Keratinocyte (primary cell): ENCODE results near the gene IL31RA. TPM values are rescaled to one million over a fixed set of nuclear protein-coding genes. Genes with fewer than 3 reads are reported as not detected.

Experiments used
- DNase-seq: peaks from one replicate; pipeline ENCODE4 v3.0.0-alpha.2; 2011; ENCODE audit warnings: low read depth, missing footprints, low spot score
- FAIRE-seq: peaks from 2 replicates; lab custom pipeline; 2011; peaks lifted over from hg19 to GRCh38; lab: Jason Lieb, UNC
- H2AFZ ChIP-seq: 2 replicates; pipeline ENCODE4 v1.6.0; 2012; ENCODE audit warnings: low read length, control low read depth, inconsistent platforms; ENCODE audit not compliant: control insufficient read depth
- H3K27ac ChIP-seq: 2 replicates; pipeline ENCODE4 v1.5.1; 2011; ENCODE audit warnings: low read length; ENCODE audit not compliant: control insufficient read depth, insufficient read depth
- H3K27me3 ChIP-seq: 3 replicates; pipeline ENCODE4 v1.6.0; 2011; ENCODE audit warnings: low read length; ENCODE audit not compliant: control insufficient read depth, insufficient read depth; ENCODE audit errors: extremely low read depth
- H3K36me3 ChIP-seq, 2 experiments: 2 replicates in 1 of 2; 3 replicates in 1 of 2; pipeline ENCODE4 v1.5.1; 2011; ENCODE audit warnings: low read length in 2 of 2, mild to moderate bottlenecking in 1 of 2; ENCODE audit not compliant: control insufficient read depth in 2 of 2, insufficient read depth in 2 of 2; ENCODE audit errors: extremely low read depth in 1 of 2
- H3K4me1 ChIP-seq: 3 replicates; pipeline ENCODE4 v1.5.1; 2011; ENCODE audit warnings: low read length; ENCODE audit not compliant: control insufficient read depth, insufficient read depth; ENCODE audit errors: extremely low read depth
- H3K4me2 ChIP-seq: 3 replicates; pipeline ENCODE4 v1.6.0; 2011; ENCODE audit warnings: low read depth, low read length; ENCODE audit not compliant: control insufficient read depth, insufficient read depth; ENCODE audit errors: extremely low read depth
- H3K4me3 ChIP-seq, 3 experiments: fragments of 200-600 bp in 1 of 3; sonication (generic) in 1 of 3; 2 replicates in 2 of 3; 3 replicates in 1 of 3; pipeline ENCODE4 v1.5.1; 2011 to 2016; ENCODE audit warnings: low read length in 3 of 3, mild to moderate bottlenecking in 3 of 3, control low read depth in 2 of 3, inconsistent platforms in 1 of 3, low read depth in 1 of 3, mixed read lengths in 1 of 3, mixed run types in 1 of 3, moderate library complexity in 1 of 3; ENCODE audit not compliant: control insufficient read depth in 2 of 3, insufficient read depth in 2 of 3; ENCODE audit errors: extremely low read depth in 1 of 3
- H3K79me2 ChIP-seq: 2 replicates; pipeline ENCODE4 v1.6.0; 2012; ENCODE audit warnings: low read length; ENCODE audit not compliant: control insufficient read depth, insufficient read depth
- H3K9ac ChIP-seq: 3 replicates; pipeline ENCODE4 v1.6.0; 2011; ENCODE audit warnings: low read length; ENCODE audit not compliant: control insufficient read depth, insufficient read depth; ENCODE audit errors: extremely low read depth
- H3K9me1 ChIP-seq: 3 replicates; pipeline ENCODE4 v1.6.0; 2011; ENCODE audit warnings: low read length; ENCODE audit not compliant: control insufficient read depth, insufficient read depth; ENCODE audit errors: extremely low read depth
- H3K9me3 ChIP-seq: 2 replicates; pipeline ENCODE4 v1.5.1; 2012; ENCODE audit warnings: low read depth, low read length; ENCODE audit not compliant: control insufficient read depth
- H4K20me1 ChIP-seq: 3 replicates; pipeline ENCODE4 v1.6.0; 2011; ENCODE audit warnings: low read length; ENCODE audit not compliant: control insufficient read depth, insufficient read depth; ENCODE audit errors: extremely low read depth
- EZH2 ChIP-seq: IDR thresholded peaks from one replicate; pipeline ENCODE4 v1.6.1; 2012; ENCODE audit warnings: inconsistent platforms, mild to moderate bottlenecking, low read length, moderate library complexity
- dilution Hi-C: fragments of 300-500 bp; cut with MboI; formaldehyde crosslinking; loops from one replicate; pipeline ENCODE4 v1.7.0; 2020; ENCODE audit warnings: low sequenced_read_pairs; ENCODE audit not compliant: extremely low pct_ligation_motif_present
- polyA plus RNA-seq, 5 experiments: library from polyadenylated mRNA; depleted of rRNA in 3 of 5; stranded (reverse) in 3 of 5; stranded (forward) in 1 of 5; unstranded in 1 of 5; fragments of >200 nt; gene quantifications; 1 replicate in 1 of 5; 2 replicates in 3 of 5; 3 replicates in 1 of 5; pipeline versions ENCODE4 v1.2.1 to v1.2.3, GENCODE V29; 2011 to 2012; ENCODE audit warnings: missing spikeins in 2 of 5, low read depth in 1 of 5, low replicate concordance in 1 of 5
- TF ChIP-seq, protein P1 (sequence below), 3 experiments: IDR thresholded peaks in 1 of 3; conservative IDR thresholded peaks in 1 of 3; optimal IDR thresholded peaks in 1 of 3; 2 replicates in 2 of 3; 3 replicates in 1 of 3; pipeline versions ENCODE3 to v1.5.1; 2011; ENCODE audit warnings: low read length in 3 of 3, mild to moderate bottlenecking in 3 of 3, moderate library complexity in 2 of 3, control low read depth in 1 of 3, inconsistent platforms in 1 of 3; ENCODE audit not compliant: insufficient read depth in 2 of 3; ENCODE audit errors: extremely low read depth in 1 of 3

The IL31RA gene
- polyA plus RNA-seq, 1 donor (not counting 4 experiments of a cell fraction or from before 2014, with no cell fraction given) = 6.0 TPM

DNA sequence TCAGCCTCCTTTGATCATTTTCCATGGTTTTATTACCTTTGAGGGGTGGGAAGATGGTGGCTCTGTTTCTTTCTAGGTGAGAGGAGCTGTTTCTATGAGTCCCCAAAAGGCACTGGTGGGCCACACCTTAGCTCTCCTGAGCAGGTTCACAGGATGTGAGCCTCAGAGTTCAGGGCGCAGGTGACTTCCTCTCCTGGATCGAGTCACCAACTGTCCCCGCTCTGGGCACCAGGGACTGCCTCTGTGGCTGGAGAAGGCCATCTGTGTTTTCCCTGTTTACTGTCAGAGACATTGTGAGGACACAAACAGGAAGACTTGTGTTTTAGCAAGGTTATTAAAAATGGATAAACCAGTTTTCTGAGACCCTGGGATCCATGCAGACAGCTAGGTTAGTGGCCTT is 68.5 kb downstream of the IL31RA start:
- no peaks in the 10 kb centered on the region for H3K79me2 ChIP-seq
- no peaks in the 10 kb centered on the region for H4K20me1 ChIP-seq
- no peaks in the 10 kb centered on the region for H3K36me3 ChIP-seq
- H2AFZ ChIP-seq = no peak overlapping the region
- dilution Hi-C loops = no loop called here
- no peak overlapping the region for H3K4me3 ChIP-seq
- H3K9me3 ChIP-seq = no peaks in the 10 kb centered on the region
- no peaks in the 10 kb centered on the region for H3K9me1 ChIP-seq
- H3K4me1 ChIP-seq = no peaks in the 10 kb centered on the region
- TF ChIP-seq EZH2 = no peak
- TF ChIP-seq, protein P1, sequence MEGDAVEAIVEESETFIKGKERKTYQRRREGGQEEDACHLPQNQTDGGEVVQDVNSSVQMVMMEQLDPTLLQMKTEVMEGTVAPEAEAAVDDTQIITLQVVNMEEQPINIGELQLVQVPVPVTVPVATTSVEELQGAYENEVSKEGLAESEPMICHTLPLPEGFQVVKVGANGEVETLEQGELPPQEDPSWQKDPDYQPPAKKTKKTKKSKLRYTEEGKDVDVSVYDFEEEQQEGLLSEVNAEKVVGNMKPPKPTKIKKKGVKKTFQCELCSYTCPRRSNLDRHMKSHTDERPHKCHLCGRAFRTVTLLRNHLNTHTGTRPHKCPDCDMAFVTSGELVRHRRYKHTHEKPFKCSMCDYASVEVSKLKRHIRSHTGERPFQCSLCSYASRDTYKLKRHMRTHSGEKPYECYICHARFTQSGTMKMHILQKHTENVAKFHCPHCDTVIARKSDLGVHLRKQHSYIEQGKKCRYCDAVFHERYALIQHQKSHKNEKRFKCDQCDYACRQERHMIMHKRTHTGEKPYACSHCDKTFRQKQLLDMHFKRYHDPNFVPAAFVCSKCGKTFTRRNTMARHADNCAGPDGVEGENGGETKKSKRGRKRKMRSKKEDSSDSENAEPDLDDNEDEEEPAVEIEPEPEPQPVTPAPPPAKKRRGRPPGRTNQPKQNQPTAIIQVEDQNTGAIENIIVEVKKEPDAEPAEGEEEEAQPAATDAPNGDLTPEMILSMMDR (optimal IDR thresholded peaks at IDR 0.05 in 1 of 3, IDR thresholded peaks at IDR 0.05 in 1 of 3, conservative IDR thresholded peaks at IDR 0.05 in 1 of 3; ENCODE audit: extremely low read depth in 1 of 3, insufficient read depth in 2 of 3, low read length in 3 of 3) = no peak
- H3K4me2 ChIP-seq = no peak overlapping the region
- no peak overlapping the region for H3K9ac ChIP-seq
- H3K27me3 ChIP-seq = no peaks in the 10 kb centered on the region
- FAIRE-seq (no peak), DNase-seq (no peak)
- no peak overlapping the region for H3K27ac ChIP-seq

DNA sequence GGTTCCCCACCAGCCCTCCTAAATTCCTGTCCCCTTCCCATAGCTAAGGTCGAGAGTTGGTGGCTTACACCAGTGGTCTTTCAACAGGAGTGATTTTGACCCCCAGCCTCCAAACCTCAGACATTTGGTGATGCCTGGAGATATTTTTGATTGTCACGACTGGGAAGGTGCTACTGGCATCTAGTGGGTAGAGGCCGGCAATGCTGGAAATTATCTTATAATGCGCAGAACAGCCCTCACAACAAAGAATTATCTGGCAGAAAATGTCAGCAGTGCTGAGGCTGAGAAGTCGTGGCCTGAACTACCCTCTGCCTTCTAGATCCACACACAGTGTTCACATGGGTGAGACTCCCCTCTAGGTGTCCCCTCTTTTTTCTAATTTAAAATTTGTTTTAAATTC is 69.6 kb downstream of the IL31RA start:
- DNase-seq (no peak), FAIRE-seq (no peak)
- Histone ChIP-seq H3K4me2 (no peak overlapping the region), H3K9me1 (no peaks in the 10 kb centered on the region), H3K79me2 (no peaks in the 10 kb centered on the region), H3K9ac (no peak overlapping the region), H3K4me1 (no peaks in the 10 kb centered on the region), H3K36me3 (no peaks in the 10 kb centered on the region), H3K4me3 (no peak overlapping the region), H4K20me1 (no peaks in the 10 kb centered on the region), H2AFZ (no peak overlapping the region), H3K27ac (no peak overlapping the region), H3K27me3 (no peaks in the 10 kb centered on the region), H3K9me3 (no peaks in the 10 kb centered on the region)
- TF ChIP-seq, protein P1 (optimal IDR thresholded peaks at IDR 0.05 in 1 of 3, IDR thresholded peaks at IDR 0.05 in 1 of 3, conservative IDR thresholded peaks at IDR 0.05 in 1 of 3; ENCODE audit: extremely low read depth in 1 of 3, insufficient read depth in 2 of 3, low read length in 3 of 3) = peak; percentile 33 to 57 (median 40)
- no peak for TF ChIP-seq EZH2
- dilution Hi-C loops = no loop called here
